Upper lobe of right lung (tissue), 1 donor: ENCODE measurements around the gene GAPVD1. TPM values are rescaled to one million over a fixed set of nuclear protein-coding genes. Genes with fewer than 3 reads are reported as not detected.
"Not testable (repeated sequence)": the region's sequence is repeated elsewhere in the genome, so short reads cannot be mapped to it uniquely, and the experiment has no call there.

Experiments
- ATAC-seq: fragments of 200-7000 bp; cut with Tn5 transposase; one replicate; pipeline ENCODE4 v1.9.1; 2020; ENCODE audit warnings: mild to moderate bottlenecking, moderate library complexity
- DNase-seq: peaks from one replicate; pipeline ENCODE4 v3.0.0-alpha.2; 2020
- H3K27ac ChIP-seq: fragments of 200-600 bp; one replicate; pipeline ENCODE4 v1.8.0; 2022
- H3K27me3 ChIP-seq: fragments of 200-600 bp; one replicate; pipeline ENCODE4 v1.8.0; 2022; ENCODE audit warnings: mild to moderate bottlenecking
- H3K36me3 ChIP-seq: fragments of 200-600 bp; one replicate; pipeline ENCODE4 v1.8.0; 2022
- H3K4me1 ChIP-seq: fragments of 200-600 bp; one replicate; pipeline ENCODE4 v1.8.0; 2022
- H3K4me3 ChIP-seq: fragments of 200-600 bp; one replicate; pipeline ENCODE4 v1.8.0; 2022; ENCODE audit warnings: mild to moderate bottlenecking
- H3K9me3 ChIP-seq: fragments of 200-600 bp; one replicate; pipeline ENCODE4 v1.8.0; 2022
- intact Hi-C: fragments of 100-400 bp; cut with DNase I; formaldehyde crosslinking; loops from one replicate; pipeline ENCODE4 v1.11.0; 2022
- total RNA-seq: library from RNA; stranded (reverse); fragmentation: NEBNext Ultra II Directional; extraction: Animal tissue kit (Norgen Biotek cat#: 25700); gene quantifications from one replicate; pipeline ENCODE4 v1.2.1, GENCODE V29; 2021
- TF ChIP-seq, protein P1 (sequence below): fragments of 200-600 bp; IDR thresholded peaks from one replicate; pipeline ENCODE4 v1.8.0; 2022; ENCODE audit warnings: antibody characterized with exemption
- donor health status: DM: no; HTN: yes; CAD: no; lungs with severe emphysema.

The GAPVD1 gene
- total RNA-seq, 1 donor from 2014 or later, result 68.9 TPM

DNA sequence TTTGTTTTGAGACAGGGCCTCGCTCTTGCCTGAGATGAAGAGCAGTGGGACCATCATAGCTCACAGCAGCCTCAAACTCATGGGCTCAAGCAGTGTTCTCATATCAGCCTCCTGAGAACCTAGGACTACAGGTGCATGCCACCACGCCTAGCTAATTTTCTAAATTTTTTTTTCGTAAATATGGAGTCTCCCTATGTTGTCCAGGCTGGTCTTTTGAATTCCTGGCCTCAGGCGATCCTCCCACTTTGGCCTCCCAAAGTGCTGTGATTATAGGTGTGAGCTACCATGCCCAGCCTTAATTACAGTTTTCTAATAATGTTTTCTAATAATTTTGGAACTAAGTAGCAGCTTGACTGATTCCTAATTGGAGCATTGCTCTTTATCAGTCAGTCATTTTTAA lies 15.1 kb downstream of the GAPVD1 start:
- no peaks in the 10 kb centered on the region for H3K9me3 ChIP-seq
- TF ChIP-seq, protein P1, sequence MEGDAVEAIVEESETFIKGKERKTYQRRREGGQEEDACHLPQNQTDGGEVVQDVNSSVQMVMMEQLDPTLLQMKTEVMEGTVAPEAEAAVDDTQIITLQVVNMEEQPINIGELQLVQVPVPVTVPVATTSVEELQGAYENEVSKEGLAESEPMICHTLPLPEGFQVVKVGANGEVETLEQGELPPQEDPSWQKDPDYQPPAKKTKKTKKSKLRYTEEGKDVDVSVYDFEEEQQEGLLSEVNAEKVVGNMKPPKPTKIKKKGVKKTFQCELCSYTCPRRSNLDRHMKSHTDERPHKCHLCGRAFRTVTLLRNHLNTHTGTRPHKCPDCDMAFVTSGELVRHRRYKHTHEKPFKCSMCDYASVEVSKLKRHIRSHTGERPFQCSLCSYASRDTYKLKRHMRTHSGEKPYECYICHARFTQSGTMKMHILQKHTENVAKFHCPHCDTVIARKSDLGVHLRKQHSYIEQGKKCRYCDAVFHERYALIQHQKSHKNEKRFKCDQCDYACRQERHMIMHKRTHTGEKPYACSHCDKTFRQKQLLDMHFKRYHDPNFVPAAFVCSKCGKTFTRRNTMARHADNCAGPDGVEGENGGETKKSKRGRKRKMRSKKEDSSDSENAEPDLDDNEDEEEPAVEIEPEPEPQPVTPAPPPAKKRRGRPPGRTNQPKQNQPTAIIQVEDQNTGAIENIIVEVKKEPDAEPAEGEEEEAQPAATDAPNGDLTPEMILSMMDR, result no peak
- H3K36me3 ChIP-seq, result no peaks in the 10 kb centered on the region
- no peak for DNase-seq
- no peak overlapping the region for H3K4me3 ChIP-seq
- intact Hi-C loops, result no loop called here
- ATAC-seq, result no peak
- no peak overlapping the region for H3K27ac ChIP-seq
- peaks cover 20% of the 10 kb centered on the region for H3K4me1 ChIP-seq
- H3K27me3 ChIP-seq, result no peaks in the 10 kb centered on the region

DNA sequence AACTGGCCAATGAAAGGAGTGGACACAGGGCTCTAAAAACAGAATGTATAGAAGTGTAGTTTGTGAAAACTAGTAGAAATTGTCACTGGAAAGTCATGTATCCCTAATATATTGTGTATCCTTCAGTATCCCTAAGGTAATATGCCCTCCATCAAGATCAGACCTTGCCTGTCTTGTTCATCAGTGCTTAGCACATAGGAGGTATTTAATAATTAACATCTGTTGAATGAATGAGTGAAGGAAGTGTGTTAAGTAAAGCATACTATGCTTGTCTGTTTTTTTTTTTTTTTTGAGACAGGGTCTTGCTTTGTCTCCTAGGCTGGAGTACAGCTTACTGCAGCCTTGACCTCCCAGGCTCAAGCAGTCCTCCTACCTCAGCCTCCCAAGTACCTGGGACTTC lies 15.8 kb downstream of the GAPVD1 start:
- H3K4me1 ChIP-seq, result peaks cover 17% of the 10 kb centered on the region
- DNase-seq (no peak), ATAC-seq (no peak)
- intact Hi-C loops, result no loop called here
- H3K27ac ChIP-seq, result no peak overlapping the region
- no peaks in the 10 kb centered on the region for H3K36me3 ChIP-seq
- TF ChIP-seq, protein P1, result no peak
- H3K27me3 ChIP-seq, result no peaks in the 10 kb centered on the region
- no peak overlapping the region for H3K4me3 ChIP-seq
- no peaks in the 10 kb centered on the region for H3K9me3 ChIP-seq

DNA sequence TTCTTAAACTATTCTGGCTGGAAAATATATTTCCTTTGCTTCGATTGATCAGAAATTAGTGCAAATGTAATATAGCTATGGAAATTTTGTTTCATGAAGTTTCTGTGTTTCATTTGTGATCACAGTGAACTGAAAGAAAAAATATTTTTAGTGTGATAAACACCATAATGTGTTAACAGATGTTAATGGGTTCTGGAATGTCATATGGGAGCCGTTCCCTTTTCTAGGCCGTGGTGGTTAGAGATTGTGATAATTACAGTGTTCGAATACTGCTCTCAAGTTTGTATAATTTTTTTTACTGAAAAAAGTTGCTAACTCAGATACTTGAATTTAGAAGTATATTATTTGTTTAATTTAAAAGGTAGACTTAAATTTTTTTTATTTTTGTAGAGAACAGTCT lies 19.3 kb downstream of the GAPVD1 start:
- Histone ChIP-seq H3K4me3 (no peak overlapping the region), H3K9me3 (no peaks in the 10 kb centered on the region), H3K27me3 (no peaks in the 10 kb centered on the region), H3K27ac (no peak overlapping the region), H3K36me3 (no peaks in the 10 kb centered on the region), H3K4me1 (no peaks in the 10 kb centered on the region)
- ATAC-seq (no peak), DNase-seq (no peak)
- intact Hi-C loops, result no loop called here
- TF ChIP-seq, protein P1, result no peak

DNA sequence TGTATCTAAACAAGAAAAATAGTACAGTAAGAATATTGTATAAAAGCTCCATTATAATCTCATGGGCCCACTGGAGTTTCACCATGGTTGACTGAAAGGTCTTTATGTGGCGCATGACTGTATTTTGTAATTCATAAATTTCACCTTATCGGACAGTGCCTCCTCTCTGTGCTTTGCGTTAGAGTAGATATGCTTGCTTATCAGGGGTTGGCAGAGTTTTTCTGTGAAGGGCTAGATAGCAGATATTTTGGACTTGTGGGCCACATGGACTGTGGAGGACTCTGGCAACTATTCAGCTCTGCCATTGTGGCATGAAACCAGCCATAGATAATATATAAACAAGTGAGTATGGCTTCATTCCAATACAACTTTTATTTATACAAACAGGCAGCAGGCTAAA lies 23.2 kb downstream of the GAPVD1 start:
- ATAC-seq (no peak), DNase-seq (no peak)
- Histone ChIP-seq H3K4me3 (no peak overlapping the region), H3K9me3 (no peaks in the 10 kb centered on the region), H3K27ac (no peak overlapping the region), H3K4me1 (no peaks in the 10 kb centered on the region), H3K36me3 (peaks cover 8% of the 10 kb centered on the region), H3K27me3 (no peaks in the 10 kb centered on the region)
- TF ChIP-seq, protein P1, result no peak
- intact Hi-C loops, result no loop called here

DNA sequence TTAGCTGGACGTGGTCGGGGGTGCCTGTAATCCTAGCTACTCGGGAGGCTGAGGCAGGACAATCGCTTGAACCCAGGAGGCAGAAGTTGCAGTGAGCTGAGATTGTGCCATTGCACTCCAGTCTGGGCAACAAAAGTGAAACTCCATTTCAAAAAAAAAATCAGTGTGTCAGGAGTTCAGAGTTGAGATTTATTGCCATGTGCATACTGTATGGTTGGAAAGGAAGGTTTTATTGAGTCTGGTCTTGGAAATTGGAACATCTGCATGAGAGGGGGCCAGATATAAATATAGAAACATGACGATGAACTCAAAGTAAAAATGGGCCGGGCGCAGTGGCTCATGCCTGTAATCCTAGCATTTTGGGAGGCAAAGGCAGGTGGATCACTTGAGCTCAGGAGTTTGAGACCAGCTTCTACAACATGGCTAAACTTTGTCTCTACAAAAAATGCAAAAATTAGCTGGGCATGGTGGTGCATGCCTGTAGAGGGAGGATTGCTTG lies 25.4 kb downstream of the GAPVD1 start:
- DNase-seq, H3K4me1 ChIP-seq, H3K36me3 ChIP-seq, H3K9me3 ChIP-seq, H3K27me3 ChIP-seq, intact Hi-C loops, H3K27ac ChIP-seq, ATAC-seq, H3K4me3 ChIP-seq: not testable (repeated sequence)

DNA sequence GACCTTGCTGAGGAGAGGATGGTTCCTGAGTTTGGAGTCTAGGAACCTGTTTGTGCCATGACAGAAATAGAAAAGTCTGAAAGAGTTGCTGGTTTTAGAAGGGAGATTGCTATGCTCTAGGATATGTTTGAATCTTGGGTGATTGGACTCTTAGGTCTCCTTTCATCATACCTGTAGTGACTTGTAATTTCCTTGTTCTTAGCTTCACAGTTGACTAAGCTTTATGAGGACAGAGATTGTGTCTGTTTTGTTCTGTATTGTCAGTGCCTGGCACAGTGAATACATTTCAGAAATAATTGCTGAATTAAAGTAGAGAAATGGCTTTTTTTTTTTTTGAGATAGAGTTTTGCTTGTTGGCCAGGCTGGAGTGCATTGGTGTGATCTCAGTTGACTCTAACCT lies 31.5 kb downstream of the GAPVD1 start:
- H3K27me3 ChIP-seq, result no peaks in the 10 kb centered on the region
- peaks cover 8% of the 10 kb centered on the region for H3K4me1 ChIP-seq
- intact Hi-C loops, result no loop called here
- H3K36me3 ChIP-seq, result peaks cover 5% of the 10 kb centered on the region
- TF ChIP-seq, protein P1, result no peak
- H3K27ac ChIP-seq, result no peak overlapping the region
- H3K9me3 ChIP-seq, result no peaks in the 10 kb centered on the region
- ATAC-seq, result no peak
- no peak overlapping the region for H3K4me3 ChIP-seq
- no peak for DNase-seq
